HL-60/S4 treated with phorbol 12-myristate 13-acetate at 8.2 ng/mL for 4 days and 3 days (cell line): ENCODE data around the gene TFEB.

Source experiments
- in situ Hi-C: fragments of 300-500 bp; cut with MboI; formaldehyde crosslinking; loops from 2 replicates; pipeline ENCODE4 v1.15.0; 2022; ENCODE audit warnings: low sequenced_read_pairs

TFEB gene

GRCh38 chr6:41641352-41641925 lies 94.0 kb downstream of the TFEB start:
- in situ Hi-C loops: no loop called here

DNA sequence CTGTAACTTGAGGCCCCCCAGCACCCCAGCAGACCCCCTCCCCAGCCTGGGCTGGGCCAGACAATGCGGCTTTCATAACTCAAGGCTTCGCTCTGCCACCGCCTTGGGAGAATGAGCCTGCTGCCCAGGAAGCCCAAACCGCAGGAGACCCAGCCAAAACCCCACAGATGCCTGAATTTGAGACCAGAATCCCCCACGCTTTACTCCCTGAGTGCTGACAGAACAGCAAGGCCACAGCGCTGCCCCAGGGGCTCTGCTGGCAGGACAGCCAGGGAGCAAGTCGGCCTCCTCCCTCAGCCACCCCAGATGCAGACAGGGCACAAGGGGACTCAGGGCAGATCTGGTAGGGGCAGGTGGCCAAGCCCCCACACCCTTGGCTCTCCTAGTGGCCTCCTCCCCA lies 95.0 kb downstream of the TFEB start:
- in situ Hi-C loops: no loop called here

DNA sequence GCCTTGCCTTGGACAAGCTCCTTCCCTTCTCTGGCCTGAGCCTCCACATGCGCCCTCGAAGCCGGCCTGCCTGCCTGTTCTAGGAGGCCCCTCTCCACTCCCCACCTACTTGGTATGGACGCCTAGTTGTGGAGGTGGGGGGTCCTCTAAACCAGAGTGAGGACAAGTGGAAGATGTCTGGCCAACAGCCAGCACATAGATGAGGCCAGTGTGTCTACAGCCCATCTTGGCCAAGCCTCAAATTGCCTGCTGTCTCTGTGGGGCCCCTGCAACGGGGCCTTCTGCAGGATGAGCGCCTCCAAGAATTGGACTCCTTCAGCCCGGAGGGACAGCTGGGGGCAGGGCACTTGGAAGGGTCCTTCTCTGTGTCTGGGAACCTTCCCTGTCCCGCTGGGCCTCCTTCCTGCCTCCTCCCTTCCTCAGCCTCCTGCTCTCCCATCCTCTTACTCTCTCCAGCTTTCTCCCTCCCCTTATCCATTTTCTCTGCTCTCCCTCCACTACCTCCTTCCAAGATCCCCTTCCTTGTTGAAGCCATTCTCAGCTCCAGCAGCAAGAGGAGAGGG lies 95.5 kb downstream of the TFEB start:
- in situ Hi-C loops: no loop called here

GRCh38 chr6:41638935-41639808 lies 96.2 kb downstream of the TFEB start:
- in situ Hi-C loops: no loop called here

- in situ Hi-C loops: no loop called here
Observed at GRCh38 chr6:41638002-41638934, 97.1 kb downstream of the TFEB start, which contains the start of gene MDFI. Gene MDFI, plus strand, starts transcription at chr6:41638468. Its CDS starts 282 bp downstream, at chr6:41638750.

DNA sequence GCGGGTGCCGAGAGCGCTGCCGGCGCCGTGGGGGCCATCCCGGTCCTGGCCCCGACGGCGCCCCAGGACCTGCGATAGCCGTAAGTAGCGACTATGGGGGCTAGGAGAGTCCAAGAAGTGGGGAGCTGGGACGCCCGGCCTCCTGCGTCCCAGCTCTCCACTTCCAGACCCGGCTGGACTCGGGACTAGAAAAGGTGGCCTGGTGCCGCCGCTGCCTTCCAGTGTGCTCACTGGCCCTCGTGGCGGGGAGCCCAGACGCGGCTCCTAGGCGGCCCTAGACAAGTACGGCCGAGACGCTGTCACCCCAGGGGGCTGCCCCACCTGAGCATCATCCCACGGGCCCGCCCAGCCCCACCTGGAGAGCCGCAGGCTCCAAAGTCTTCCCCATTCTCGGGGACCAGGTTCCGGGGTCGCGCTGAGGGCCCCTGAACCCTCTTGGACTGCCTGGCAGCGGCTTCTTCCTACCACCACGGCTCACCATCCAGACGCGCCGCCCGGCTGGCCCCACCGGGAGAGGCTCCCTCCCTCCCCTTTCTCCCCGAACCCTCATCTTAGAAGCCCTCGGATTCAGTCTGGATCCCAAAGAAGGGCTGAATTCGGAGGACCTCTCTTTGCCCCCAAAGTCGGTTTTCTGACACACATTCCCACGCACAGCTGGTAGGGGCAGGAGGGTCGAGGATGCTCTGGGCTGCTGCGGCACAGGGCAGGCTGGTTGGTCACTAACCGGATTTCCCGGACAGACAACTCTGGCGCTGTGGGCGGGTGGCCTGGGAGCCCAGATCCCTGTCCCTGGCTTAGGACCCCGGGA lies 98.0 kb downstream of the TFEB start:
- in situ Hi-C loops: no loop called here

GRCh38 chr6:41636833-41637193 lies 98.6 kb downstream of the TFEB start:
- in situ Hi-C loops: no loop called here

DNA sequence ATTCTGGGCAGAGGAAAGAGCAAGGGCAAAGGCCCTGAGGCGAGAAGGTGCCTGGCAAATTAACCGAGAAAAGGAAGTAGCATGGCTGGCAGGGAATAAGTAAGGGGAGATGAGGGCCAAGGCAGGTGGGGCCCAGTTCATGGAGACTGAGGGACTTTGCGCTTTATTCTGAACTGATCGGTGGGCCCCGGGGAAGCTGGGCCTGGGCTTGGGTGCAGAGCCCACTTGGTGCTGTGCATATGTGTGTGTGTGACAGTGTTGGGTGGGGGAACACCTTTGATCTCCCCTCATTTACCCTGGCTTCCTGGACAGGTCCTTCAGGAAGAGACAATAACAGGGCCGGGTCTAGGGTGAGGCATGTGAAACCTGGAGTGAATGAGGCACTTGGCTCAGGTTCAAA lies 100.0 kb downstream of the TFEB start:
- in situ Hi-C loops: no loop called here

DNA sequence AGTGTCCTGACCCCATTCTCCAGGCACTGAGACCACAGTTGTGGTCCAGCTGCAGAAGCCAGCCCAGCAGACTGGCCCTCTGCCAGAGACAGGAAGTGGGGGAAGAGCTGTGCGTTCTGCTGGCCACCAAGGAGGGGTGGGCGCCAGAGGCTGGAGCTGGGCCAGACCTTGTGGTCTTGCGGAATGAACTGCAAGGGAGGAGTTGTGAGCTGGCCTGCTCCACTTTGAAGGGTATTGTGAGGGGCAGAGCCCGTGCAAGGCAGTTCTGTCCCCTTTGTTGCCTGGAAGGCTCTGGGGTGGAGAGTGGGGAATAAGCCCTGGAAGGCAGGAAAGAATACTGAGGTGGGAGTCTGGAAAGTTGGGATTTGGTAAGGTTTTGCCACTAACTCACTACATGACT lies 100.8 kb downstream of the TFEB start:
- in situ Hi-C loops: no loop called here
